Nasal cavity respiratory epithelium epithelial cell of viscerocranial mucosa (primary cell): ENCODE results near the gene YES1. TPM values are rescaled to one million over a fixed set of nuclear protein-coding genes. Genes with fewer than 3 reads are reported as not detected.

ENCODE experiments used
- total RNA-seq: library from RNA; depleted of rRNA; stranded (reverse); fragments of >200 nt; gene quantifications from 2 replicates; pipeline ENCODE4 v1.2.3, GENCODE V29; 2014

Gene YES1
- total RNA-seq: 162 and 241 TPM in 2 replicates

GRCh38 chr18:811892-812375, at the start of gene YES1:
Gene YES1, minus strand, starts transcription at chr18:812242. Its CDS starts 55,415 bp downstream, at chr18:756827.

GRCh38 chr18:712401-713134, 99.5 kb downstream of the YES1 start, which contains the start of gene ENOSF1:
Gene ENOSF1, minus strand, starts transcription at chr18:712630. Its CDS starts 43 bp downstream, at chr18:712587.

Other genes starting within 250 kb of the YES1 start
- not detected in 2 replicates for gene CETN1, start 231.9 kb downstream of the YES1 start, total RNA-seq
- gene CLUL1, start 215.3 kb downstream of the YES1 start, total RNA-seq: under 0.01 and 0.50 TPM in 2 replicates
- gene TYMS, start 154.6 kb downstream of the YES1 start, total RNA-seq: 6.8 and 6.9 TPM in 2 replicates
- gene ENOSF1, start 99.6 kb downstream of the YES1 start, total RNA-seq: 23.6 and 31.5 TPM in 2 replicates
- not detected in 2 replicates for gene ADCYAP1, start 92.6 kb upstream of the YES1 start, total RNA-seq